ENCODE data around the gene RAPGEF3.

The RAPGEF3 gene

DNA sequence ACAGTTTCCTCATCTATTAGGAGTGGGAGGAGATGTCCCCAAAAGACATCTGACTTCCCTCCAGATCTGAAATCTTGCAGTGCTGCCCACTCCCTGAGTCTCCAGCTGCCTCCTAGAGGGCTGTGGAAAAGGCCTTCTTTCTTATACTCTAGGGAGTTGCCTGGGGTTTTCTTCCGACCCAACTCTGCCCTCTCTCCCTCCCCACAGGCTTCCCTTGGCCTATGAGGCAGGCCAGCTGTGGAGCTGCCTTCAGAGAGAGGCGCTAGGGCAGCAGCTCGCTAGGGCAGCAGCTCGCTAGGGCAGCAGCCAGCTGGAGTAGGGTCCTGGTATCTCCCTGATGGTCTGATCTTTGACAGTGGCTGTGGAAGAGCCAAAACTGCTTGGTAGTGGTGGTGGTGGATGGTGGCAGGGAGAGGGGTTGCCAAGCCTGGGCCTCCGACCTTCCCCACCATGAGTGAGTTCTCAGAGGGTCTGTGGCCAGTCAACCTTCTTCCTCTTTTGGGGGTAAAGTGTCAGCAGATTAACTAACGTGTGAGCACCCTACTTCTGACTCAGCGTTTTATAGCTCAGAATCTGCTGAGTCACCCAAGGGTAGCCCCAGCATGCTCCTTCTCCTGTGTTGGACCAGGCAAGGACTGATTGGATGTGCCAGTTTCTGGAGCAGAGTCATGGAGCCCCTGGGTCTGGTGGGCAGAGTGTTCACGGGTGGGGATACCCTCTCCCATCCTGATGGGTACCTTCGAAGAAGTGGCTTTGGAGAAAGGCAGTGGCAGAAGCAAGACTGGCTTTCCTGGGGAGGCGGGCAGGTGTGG is 16.6 kb upstream of the RAPGEF3 start:
- 78% methylated on average over 10 of the region's 10 CpGs for WGBS
- no peak overlapping the region for H3K9ac ChIP-seq (ENCODE audit: low read length)
- no peak overlapping the region for H3K4ac ChIP-seq (ENCODE audit: low read depth in 1 of 2, low read length in 2 of 2)

GRCh38 chr12:47774663-47775062 is 16.0 kb upstream of the RAPGEF3 start:
- Histone ChIP-seq H2BK5ac (ENCODE audit: low read depth, low read length, poor library complexity, severe bottlenecking) (no peak overlapping the region), H2BK12ac (ENCODE audit: low read length in 2 of 2) (peak overlapping the region in 1 of 2 experiments; percentile 15), H3K4me3 (ENCODE audit: insufficient read depth in 1 of 2, low read depth in 1 of 2, low read length in 2 of 2) (peak overlapping the region in 1 of 2 experiments; percentile 83), H3K27me3 (ENCODE audit: control insufficient read depth in 1 of 2, insufficient read depth in 1 of 2, low read length in 2 of 2) (no peaks in the 10 kb centered on the region), H4K91ac (ENCODE audit: low read length) (peak overlapping the region; percentile 9), H3K9me3 (ENCODE audit: control insufficient read depth, low read length) (no peaks in the 10 kb centered on the region), H3K36me3 (ENCODE audit: control insufficient read depth in 1 of 2, insufficient read depth in 2 of 2, low read depth in 1 of 2, low read length in 2 of 2) (peaks cover 0 to 18% of the 10 kb centered on the region in 2 experiments), H3K4ac (ENCODE audit: low read depth in 1 of 2, low read length in 2 of 2) (no peak overlapping the region), H2AK5ac (ENCODE audit: low read length, severe bottlenecking) (peak overlapping the region; percentile 40), H3K4me2 (ENCODE audit: low read length, poor library complexity, severe bottlenecking) (peak overlapping the region; percentile 0), H3K27ac (ENCODE audit: low read length, poor library complexity, severe bottlenecking) (no peak overlapping the region), H3K9ac (ENCODE audit: low read length) (no peak overlapping the region), H3K18ac (ENCODE audit: low read depth in 1 of 2, low read length in 2 of 2) (no peak overlapping the region), H3K23ac (ENCODE audit: low read length in 2 of 2) (no peak overlapping the region), H2BK15ac (ENCODE audit: low read depth, poor library complexity, severe bottlenecking) (no peak overlapping the region), H4K8ac (ENCODE audit: low read length) (peak overlapping the region; percentile 8), H3K14ac (ENCODE audit: low read length in 2 of 2) (no peak overlapping the region), H2AFZ (ENCODE audit: low read depth, low read length) (no peak overlapping the region), H3K79me1 (replicated peaks; ENCODE audit: low read length, poor library complexity, severe bottlenecking) (peaks cover 20% of the 10 kb centered on the region), H2BK120ac (ENCODE audit: low read depth, low read length) (no peak overlapping the region), H3K4me1 (ENCODE audit: control insufficient read depth, insufficient read depth, low read depth, low read length) (peaks cover 50% of the 10 kb centered on the region)
- WGBS, result 98% methylated on average over 7 of the region's 7 CpGs
- DNase-seq, result no peak

More for the DNA sequence above, 16.6 kb upstream of the RAPGEF3 start:
- no peaks in the 10 kb centered on the region for H3K27me3 ChIP-seq (ENCODE audit: control insufficient read depth in 1 of 2, insufficient read depth in 1 of 2, low read length in 2 of 2)
- peak overlapping the region; percentile 68 for H4K8ac ChIP-seq (ENCODE audit: low read length)
- no peak overlapping the region for H3K4me2 ChIP-seq (ENCODE audit: low read length, poor library complexity, severe bottlenecking)
- no peak overlapping the region for H2BK15ac ChIP-seq (ENCODE audit: low read depth, poor library complexity, severe bottlenecking)
- peak overlapping the region in 1 of 2 experiments; percentile 12 for H2BK12ac ChIP-seq (ENCODE audit: low read length in 2 of 2)
- H2BK120ac ChIP-seq (ENCODE audit: low read depth, low read length), result no peak overlapping the region
- H2AFZ ChIP-seq (ENCODE audit: low read depth, low read length), result no peak overlapping the region
- no peak overlapping the region for H3K4me3 ChIP-seq (ENCODE audit: insufficient read depth in 1 of 2, low read depth in 1 of 2, low read length in 2 of 2)
- H3K14ac ChIP-seq (ENCODE audit: low read length in 2 of 2), result no peak overlapping the region
- H3K36me3 ChIP-seq (ENCODE audit: control insufficient read depth in 1 of 2, insufficient read depth in 2 of 2, low read depth in 1 of 2, low read length in 2 of 2), result peaks cover 0 to 24% of the 10 kb centered on the region in 2 experiments
- H4K91ac ChIP-seq (ENCODE audit: low read length), result peak overlapping the region; percentile 79
- H3K18ac ChIP-seq (ENCODE audit: low read depth in 1 of 2, low read length in 2 of 2), result peak overlapping the region in 1 of 2 experiments; percentile 13
- peaks cover 50% of the 10 kb centered on the region for H3K4me1 ChIP-seq (ENCODE audit: control insufficient read depth, insufficient read depth, low read depth, low read length)
- no peak overlapping the region for H3K23ac ChIP-seq (ENCODE audit: low read length in 2 of 2)
- H2AK5ac ChIP-seq (ENCODE audit: low read length, severe bottlenecking), result peak overlapping the region; percentile 40
- no peak overlapping the region for H3K27ac ChIP-seq (ENCODE audit: low read length, poor library complexity, severe bottlenecking)
- no peaks in the 10 kb centered on the region for H3K9me3 ChIP-seq (ENCODE audit: control insufficient read depth, low read length)
- H2BK5ac ChIP-seq (ENCODE audit: low read depth, low read length, poor library complexity, severe bottlenecking), result no peak overlapping the region
- H3K79me1 ChIP-seq (replicated peaks; ENCODE audit: low read length, poor library complexity, severe bottlenecking), result peaks cover 20% of the 10 kb centered on the region
- DNase-seq, result peak; percentile 44

DNA sequence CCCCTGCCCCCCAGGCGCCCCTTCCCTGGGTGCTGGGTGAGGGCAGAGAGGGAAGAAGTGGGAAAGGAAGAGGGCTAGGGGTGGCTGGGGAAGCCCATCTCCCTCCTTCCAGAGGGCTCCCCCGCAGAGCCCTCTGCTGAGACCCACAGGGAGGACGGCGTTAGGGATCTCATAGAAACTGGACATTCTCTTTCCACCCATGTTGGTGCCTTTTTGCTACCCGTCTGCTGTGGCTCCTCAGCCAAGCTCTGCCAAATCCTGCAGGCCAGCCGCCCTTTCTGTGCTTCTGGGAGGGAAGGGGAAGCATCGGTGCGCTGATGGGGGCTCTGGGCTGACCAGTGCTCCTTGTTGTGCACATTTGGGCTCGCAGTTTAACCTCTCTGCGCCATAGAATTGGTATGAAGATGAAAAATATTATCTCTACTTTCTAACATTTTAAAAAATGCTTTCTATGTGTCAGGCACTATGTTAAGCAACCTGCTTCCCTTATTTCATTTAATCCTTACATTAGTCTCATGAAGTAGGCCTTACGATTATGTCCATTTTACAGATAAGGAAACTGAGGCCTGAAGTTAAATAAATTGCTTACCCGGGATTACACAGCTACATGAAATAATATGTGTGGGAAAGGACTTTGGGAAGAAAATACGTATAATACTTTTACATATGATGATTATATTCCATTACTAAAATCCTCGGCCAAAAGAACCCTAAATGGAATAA is 15.3 kb upstream of the RAPGEF3 start:
- H3K4ac ChIP-seq (ENCODE audit: low read depth in 1 of 2, low read length in 2 of 2), result peak overlapping the region in 1 of 2 experiments; percentile 81
- peak overlapping the region; percentile 83 to 88 for H3K4me3 ChIP-seq (ENCODE audit: insufficient read depth in 1 of 2, low read depth in 1 of 2, low read length in 2 of 2)
- H3K9ac ChIP-seq (ENCODE audit: low read length), result peak overlapping the region; percentile 82
- peak overlapping the region; percentile 87 for H3K4me2 ChIP-seq (ENCODE audit: low read length, poor library complexity, severe bottlenecking)
- H2BK15ac ChIP-seq (ENCODE audit: low read depth, poor library complexity, severe bottlenecking), result no peak overlapping the region
- 52% methylated on average over 7 of the region's 14 CpGs for WGBS
- no peak for DNase-seq
- peak overlapping the region; percentile 5 for H4K91ac ChIP-seq (ENCODE audit: low read length)
- H3K18ac ChIP-seq (ENCODE audit: low read depth in 1 of 2, low read length in 2 of 2), result no peak overlapping the region
- no peak overlapping the region for H2BK5ac ChIP-seq (ENCODE audit: low read depth, low read length, poor library complexity, severe bottlenecking)
- peak overlapping the region in 1 of 2 experiments; percentile 49 for H2BK12ac ChIP-seq (ENCODE audit: low read length in 2 of 2)
- peaks cover 49% of the 10 kb centered on the region for H3K4me1 ChIP-seq (ENCODE audit: control insufficient read depth, insufficient read depth, low read depth, low read length)
- H3K36me3 ChIP-seq (ENCODE audit: control insufficient read depth in 1 of 2, insufficient read depth in 2 of 2, low read depth in 1 of 2, low read length in 2 of 2), result peaks cover 0 to 15% of the 10 kb centered on the region in 2 experiments
- H3K9me3 ChIP-seq (ENCODE audit: control insufficient read depth, low read length), result no peaks in the 10 kb centered on the region
- H3K79me1 ChIP-seq (replicated peaks; ENCODE audit: low read length, poor library complexity, severe bottlenecking), result peaks cover 19% of the 10 kb centered on the region
- H3K27me3 ChIP-seq (ENCODE audit: control insufficient read depth in 1 of 2, insufficient read depth in 1 of 2, low read length in 2 of 2), result no peaks in the 10 kb centered on the region
- H2AK5ac ChIP-seq (ENCODE audit: low read length, severe bottlenecking), result peak overlapping the region; percentile 5
- H2AFZ ChIP-seq (ENCODE audit: low read depth, low read length), result peak overlapping the region; percentile 88
- peak overlapping the region in 1 of 2 experiments; percentile 9 for H3K23ac ChIP-seq (ENCODE audit: low read length in 2 of 2)
- peak overlapping the region; percentile 59 for H4K8ac ChIP-seq (ENCODE audit: low read length)
- peak overlapping the region in 1 of 2 experiments; percentile 77 for H3K14ac ChIP-seq (ENCODE audit: low read length in 2 of 2)
- no peak overlapping the region for H3K27ac ChIP-seq (ENCODE audit: low read length, poor library complexity, severe bottlenecking)
- H2BK120ac ChIP-seq (ENCODE audit: low read depth, low read length), result no peak overlapping the region

Data from mesenchymal stem cell (in vitro differentiated cells and primary cell).